T-helper 22 cell (primary cell): ENCODE measurements around the gene ACTN1.

ENCODE experiments used
- DNase-seq: peaks from one replicate; pipeline ENCODE4 v3.0.0-alpha.2; 2020; ENCODE audit warnings: low read depth

Gene ACTN1

DNA sequence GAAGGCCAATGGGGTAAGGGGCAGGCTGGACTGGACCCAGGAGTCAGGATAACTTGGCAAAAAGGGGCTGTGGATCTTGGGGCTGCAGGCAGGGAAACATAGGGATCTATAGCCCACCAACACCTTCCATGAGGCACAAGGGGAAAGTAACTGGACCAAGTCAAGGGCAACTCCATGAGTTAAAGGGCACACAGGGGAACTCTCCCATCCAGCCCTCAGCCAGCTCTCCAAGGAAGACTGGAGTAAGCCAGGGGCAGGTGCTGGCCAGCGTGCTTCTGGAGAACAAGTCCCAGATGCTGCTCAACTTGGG lies 154.9 kb downstream of the ACTN1 start:
- DNase-seq, result no peak
